SU-DHL-6 (cell line): Measurements from ENCODE around the gene ATP8A2.

ENCODE experiments used
- H2AFZ ChIP-seq: fragments of 200-600 bp; sonication (generic); 2 replicates; pipeline ENCODE4 v1.6.1; 2014; ENCODE audit warnings: low read depth, mild to moderate bottlenecking, moderate library complexity, mixed read lengths, antibody characterized with exemption, low read length; ENCODE audit not compliant: severe bottlenecking
- H3F3A ChIP-seq: fragments of 200-600 bp; shearing (Covaris generic); 2 replicates; pipeline ENCODE4 v1.6.0; 2016; ENCODE audit warnings: antibody characterized with exemption, mild to moderate bottlenecking; ENCODE audit not compliant: insufficient read depth
- H3K27ac ChIP-seq: fragments of 200-600 bp; sonication (generic); 2 replicates; pipeline ENCODE4 v1.5.1; 2016; ENCODE audit warnings: low read depth, mild to moderate bottlenecking, low read length, moderate library complexity, mixed read lengths
- H3K27me3 ChIP-seq: fragments of 200-600 bp; sonication (generic), shearing (Covaris generic); 2 replicates; pipeline ENCODE4 v1.6.0; 2014; ENCODE audit warnings: mild to moderate bottlenecking, low read length
- H3K36me3 ChIP-seq: fragments of 200-600 bp; sonication (generic); 2 replicates; pipeline ENCODE4 v1.6.1; 2014; ENCODE audit warnings: mild to moderate bottlenecking, low read length, mixed read lengths
- H3K4me2 ChIP-seq: fragments of 300-600, 200-600 bp; shearing (Covaris generic), sonication (generic); 2 replicates; pipeline ENCODE4 v1.6.0; 2014; ENCODE audit warnings: low read length, low read depth, mild to moderate bottlenecking; ENCODE audit not compliant: poor library complexity, severe bottlenecking
- H3K4me3 ChIP-seq: fragments of 200-600 bp; sonication (generic); 2 replicates; pipeline ENCODE4 v1.5.1; 2014; ENCODE audit warnings: antibody characterized with exemption, low read length, mild to moderate bottlenecking, mixed read lengths; ENCODE audit not compliant: insufficient read depth, poor library complexity, severe bottlenecking
- H3K79me2 ChIP-seq: fragments of 200-600 bp; sonication (generic); 2 replicates; pipeline ENCODE4 v1.6.1; 2014; ENCODE audit warnings: mild to moderate bottlenecking, low read length, moderate library complexity; ENCODE audit not compliant: insufficient read depth
- H3K9ac ChIP-seq: fragments of 200-600 bp; sonication (generic); 2 replicates; pipeline ENCODE4 v1.7.0; 2014; ENCODE audit warnings: mild to moderate bottlenecking, low read length
- H3K9me2 ChIP-seq: fragments of 200-600 bp; sonication (generic); replicated peaks from 2 replicates; pipeline ENCODE4 v1.6.1; 2014; ENCODE audit warnings: low read length; ENCODE audit not compliant: insufficient read depth
- H3K9me3 ChIP-seq: fragments of 200-600 bp; sonication (generic); 2 replicates; pipeline ENCODE4 v1.6.1; 2014; ENCODE audit warnings: low read length, mixed read lengths; ENCODE audit not compliant: insufficient read depth
- H4K20me1 ChIP-seq: fragments of 200-600 bp; sonication (generic); 2 replicates; pipeline ENCODE4 v1.6.1; 2014; ENCODE audit warnings: low read depth, mild to moderate bottlenecking, antibody characterized with exemption, low read length, moderate library complexity, mixed read lengths
- EZH2phosphoT487 ChIP-seq: fragments of 200-600 bp; sonication (generic), shearing (Covaris generic); conservative IDR thresholded peaks from 2 replicates; pipeline ENCODE4 v1.6.1; 2018; ENCODE audit warnings: mild to moderate bottlenecking, antibody characterized with exemption, low read length, moderate library complexity, mixed read lengths
- TF ChIP-seq, protein P1 (sequence below): fragments of 200-600 bp; sonication (generic); IDR thresholded peaks from one replicate; pipeline ENCODE4 v1.5.1; 2017; ENCODE audit warnings: antibody characterized with exemption, mild to moderate bottlenecking, low read length, moderate library complexity; ENCODE audit not compliant: insufficient read depth, poor library complexity, severe bottlenecking

ATP8A2 gene

DNA sequence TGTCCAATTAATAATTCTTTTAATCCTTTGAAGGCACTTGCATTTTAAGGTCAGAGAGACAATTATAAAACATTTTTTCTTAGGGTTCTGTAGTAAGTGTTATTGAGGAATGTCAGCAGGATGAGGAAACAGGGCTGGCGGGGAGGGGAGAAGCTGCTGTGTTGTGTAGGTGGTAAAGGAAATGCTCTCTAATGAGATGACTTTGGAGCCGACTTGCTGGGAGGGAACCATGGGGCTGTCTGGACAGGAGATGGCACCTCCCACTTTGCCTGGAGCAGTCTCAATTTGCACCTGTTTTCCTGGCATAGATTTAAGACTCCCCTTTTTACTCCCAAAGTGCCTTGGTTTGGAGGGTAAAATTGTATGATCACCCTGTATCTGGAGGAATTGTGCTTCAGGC is 230.4 kb downstream of the ATP8A2 start:
- no peaks in the 10 kb centered on the region for H3K9me3 ChIP-seq
- no peaks in the 10 kb centered on the region for H4K20me1 ChIP-seq
- no peak overlapping the region for H2AFZ ChIP-seq
- no peak overlapping the region for H3K9ac ChIP-seq
- H3F3A ChIP-seq = no peaks in the 10 kb centered on the region
- H3K27ac ChIP-seq = no peak overlapping the region
- no peak overlapping the region for H3K4me3 ChIP-seq
- H3K9me2 ChIP-seq = no peaks in the 10 kb centered on the region
- no peaks in the 10 kb centered on the region for H3K79me2 ChIP-seq
- TF ChIP-seq EZH2phosphoT487 = no peak
- TF ChIP-seq, protein P1, sequence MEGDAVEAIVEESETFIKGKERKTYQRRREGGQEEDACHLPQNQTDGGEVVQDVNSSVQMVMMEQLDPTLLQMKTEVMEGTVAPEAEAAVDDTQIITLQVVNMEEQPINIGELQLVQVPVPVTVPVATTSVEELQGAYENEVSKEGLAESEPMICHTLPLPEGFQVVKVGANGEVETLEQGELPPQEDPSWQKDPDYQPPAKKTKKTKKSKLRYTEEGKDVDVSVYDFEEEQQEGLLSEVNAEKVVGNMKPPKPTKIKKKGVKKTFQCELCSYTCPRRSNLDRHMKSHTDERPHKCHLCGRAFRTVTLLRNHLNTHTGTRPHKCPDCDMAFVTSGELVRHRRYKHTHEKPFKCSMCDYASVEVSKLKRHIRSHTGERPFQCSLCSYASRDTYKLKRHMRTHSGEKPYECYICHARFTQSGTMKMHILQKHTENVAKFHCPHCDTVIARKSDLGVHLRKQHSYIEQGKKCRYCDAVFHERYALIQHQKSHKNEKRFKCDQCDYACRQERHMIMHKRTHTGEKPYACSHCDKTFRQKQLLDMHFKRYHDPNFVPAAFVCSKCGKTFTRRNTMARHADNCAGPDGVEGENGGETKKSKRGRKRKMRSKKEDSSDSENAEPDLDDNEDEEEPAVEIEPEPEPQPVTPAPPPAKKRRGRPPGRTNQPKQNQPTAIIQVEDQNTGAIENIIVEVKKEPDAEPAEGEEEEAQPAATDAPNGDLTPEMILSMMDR = no peak
- no peak overlapping the region for H3K4me2 ChIP-seq
- no peaks in the 10 kb centered on the region for H3K36me3 ChIP-seq
- H3K27me3 ChIP-seq = no peaks in the 10 kb centered on the region

DNA sequence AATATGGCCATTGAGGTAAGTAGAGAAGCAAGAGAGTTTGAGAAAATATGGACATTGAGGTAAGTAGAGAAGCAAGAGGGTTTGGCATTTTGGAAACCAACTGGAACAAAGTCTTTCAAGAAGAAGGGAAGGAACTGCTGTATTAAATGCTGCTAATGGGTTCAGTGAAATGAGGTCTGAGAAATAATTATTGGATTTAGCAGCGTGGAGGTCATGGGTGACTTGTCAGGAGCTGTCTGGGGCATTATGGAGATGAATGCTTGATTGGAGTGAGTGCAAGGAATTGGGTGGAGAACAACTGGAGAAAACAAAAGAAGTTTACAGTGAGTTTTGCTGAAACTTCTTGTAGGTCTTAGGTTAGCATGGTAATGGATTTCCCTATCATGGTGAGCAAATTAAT is 232.3 kb downstream of the ATP8A2 start:
- no peaks in the 10 kb centered on the region for H3F3A ChIP-seq
- no peaks in the 10 kb centered on the region for H3K27me3 ChIP-seq
- H3K4me3 ChIP-seq = no peak overlapping the region
- TF ChIP-seq EZH2phosphoT487 = no peak
- TF ChIP-seq, protein P1 = no peak
- H3K79me2 ChIP-seq = no peaks in the 10 kb centered on the region
- no peaks in the 10 kb centered on the region for H3K9me3 ChIP-seq
- no peaks in the 10 kb centered on the region for H3K9me2 ChIP-seq
- no peaks in the 10 kb centered on the region for H3K36me3 ChIP-seq
- no peak overlapping the region for H2AFZ ChIP-seq
- no peak overlapping the region for H3K9ac ChIP-seq
- H4K20me1 ChIP-seq = no peaks in the 10 kb centered on the region
- H3K27ac ChIP-seq = no peak overlapping the region
- no peak overlapping the region for H3K4me2 ChIP-seq

DNA sequence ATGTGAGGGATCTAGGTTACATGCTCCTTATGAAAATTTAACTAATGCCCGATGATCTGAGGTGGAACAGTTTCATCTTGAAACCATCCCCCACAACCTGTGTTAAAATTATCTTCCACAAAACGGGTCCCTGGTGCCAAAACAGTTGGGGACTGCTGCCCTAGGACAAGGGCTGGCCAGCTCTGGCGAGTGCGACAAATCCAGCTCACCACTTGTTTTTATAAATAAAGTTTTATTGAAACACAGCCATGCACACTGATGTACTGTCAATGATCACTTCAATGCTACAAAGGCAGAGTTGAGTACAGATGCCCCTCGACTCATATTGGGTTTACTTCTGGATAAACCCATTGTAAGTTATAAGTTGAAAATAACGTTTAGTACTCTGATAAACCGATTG is 235.3 kb downstream of the ATP8A2 start:
- H2AFZ ChIP-seq = no peak overlapping the region
- no peaks in the 10 kb centered on the region for H3K79me2 ChIP-seq
- no peak for TF ChIP-seq EZH2phosphoT487
- TF ChIP-seq, protein P1 = no peak
- no peaks in the 10 kb centered on the region for H3F3A ChIP-seq
- H3K9ac ChIP-seq = no peak overlapping the region
- H3K27me3 ChIP-seq = no peaks in the 10 kb centered on the region
- no peaks in the 10 kb centered on the region for H4K20me1 ChIP-seq
- no peak overlapping the region for H3K4me2 ChIP-seq
- no peak overlapping the region for H3K4me3 ChIP-seq
- no peaks in the 10 kb centered on the region for H3K36me3 ChIP-seq
- H3K27ac ChIP-seq = no peak overlapping the region
- H3K9me3 ChIP-seq = no peaks in the 10 kb centered on the region
- H3K9me2 ChIP-seq = no peaks in the 10 kb centered on the region
